GM12873 (cell line): ENCODE results near the gene DLG4.

Experiments used
- TF ChIP-seq, protein P1 (sequence below): IDR thresholded peaks from 2 replicates; pipeline ENCODE4 v1.5.1; 2012; ENCODE audit warnings: low read depth, mild to moderate bottlenecking, moderate library complexity, low read length, control low read depth; ENCODE audit not compliant: insufficient read depth; ENCODE audit errors: missing control alignments

DLG4 gene

DNA sequence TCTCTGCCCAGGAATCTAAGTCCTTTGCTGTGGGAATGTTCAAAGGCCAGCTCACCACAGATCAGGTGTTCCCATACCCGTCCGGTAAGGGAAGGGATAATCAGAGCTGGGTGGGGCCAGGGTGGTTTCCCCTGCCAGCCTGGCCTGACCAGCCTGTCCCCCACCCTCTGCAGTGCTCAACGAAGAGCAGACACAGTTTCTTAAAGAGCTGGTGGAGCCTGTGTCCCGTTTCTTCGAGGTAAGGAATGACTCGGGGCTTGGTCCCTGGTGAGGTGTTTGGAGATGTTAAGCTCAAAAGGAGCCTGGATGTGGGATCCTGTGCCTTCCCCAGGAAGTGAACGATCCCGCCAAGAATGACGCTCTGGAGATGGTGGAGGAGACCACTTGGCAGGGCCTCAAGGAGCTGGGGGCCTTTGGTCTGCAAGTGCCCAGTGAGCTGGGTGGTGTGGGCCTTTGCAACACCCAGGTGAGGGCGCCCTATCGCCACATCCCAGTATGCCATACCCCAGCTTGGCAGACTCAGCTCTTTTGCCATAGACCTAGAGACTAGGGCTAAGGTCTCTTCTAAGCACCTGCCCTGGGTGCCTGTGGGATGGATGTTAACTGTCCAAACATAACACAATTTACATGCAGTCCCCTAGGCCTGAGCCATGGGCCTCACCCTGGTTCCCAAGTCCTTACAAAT is 1.1 kb upstream of the DLG4 start:
- TF ChIP-seq, protein P1, sequence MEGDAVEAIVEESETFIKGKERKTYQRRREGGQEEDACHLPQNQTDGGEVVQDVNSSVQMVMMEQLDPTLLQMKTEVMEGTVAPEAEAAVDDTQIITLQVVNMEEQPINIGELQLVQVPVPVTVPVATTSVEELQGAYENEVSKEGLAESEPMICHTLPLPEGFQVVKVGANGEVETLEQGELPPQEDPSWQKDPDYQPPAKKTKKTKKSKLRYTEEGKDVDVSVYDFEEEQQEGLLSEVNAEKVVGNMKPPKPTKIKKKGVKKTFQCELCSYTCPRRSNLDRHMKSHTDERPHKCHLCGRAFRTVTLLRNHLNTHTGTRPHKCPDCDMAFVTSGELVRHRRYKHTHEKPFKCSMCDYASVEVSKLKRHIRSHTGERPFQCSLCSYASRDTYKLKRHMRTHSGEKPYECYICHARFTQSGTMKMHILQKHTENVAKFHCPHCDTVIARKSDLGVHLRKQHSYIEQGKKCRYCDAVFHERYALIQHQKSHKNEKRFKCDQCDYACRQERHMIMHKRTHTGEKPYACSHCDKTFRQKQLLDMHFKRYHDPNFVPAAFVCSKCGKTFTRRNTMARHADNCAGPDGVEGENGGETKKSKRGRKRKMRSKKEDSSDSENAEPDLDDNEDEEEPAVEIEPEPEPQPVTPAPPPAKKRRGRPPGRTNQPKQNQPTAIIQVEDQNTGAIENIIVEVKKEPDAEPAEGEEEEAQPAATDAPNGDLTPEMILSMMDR: peak; percentile 71

DNA sequence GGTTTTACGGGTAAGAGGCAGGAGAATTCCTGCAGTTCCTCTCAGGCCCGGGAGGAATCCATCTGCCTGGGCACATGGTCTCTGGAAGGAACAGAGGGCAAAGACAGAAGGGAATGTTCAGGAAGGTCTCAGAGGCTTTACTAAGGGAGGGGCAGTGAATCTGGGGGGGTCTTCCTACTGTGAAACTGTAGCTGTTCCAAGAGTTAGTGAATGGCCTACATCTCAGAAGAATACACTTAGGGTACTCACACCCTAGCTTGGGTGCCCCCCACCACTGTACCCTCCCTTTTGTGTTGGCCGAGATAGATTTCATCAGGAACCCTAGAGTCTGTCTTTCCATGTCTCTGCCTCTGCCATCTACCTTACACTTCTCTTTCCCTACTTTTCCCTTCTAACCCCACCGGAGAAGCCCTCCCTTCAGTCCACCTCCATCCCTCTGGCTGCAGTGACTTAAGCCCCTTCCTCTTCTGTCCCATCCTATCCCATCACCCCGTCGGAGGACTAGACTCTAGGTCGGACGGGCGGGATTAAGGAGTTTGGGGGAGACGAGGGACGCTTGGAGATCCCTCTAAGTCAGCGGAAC is 316 bp downstream of the DLG4 start:
- TF ChIP-seq, protein P1: no peak

DNA sequence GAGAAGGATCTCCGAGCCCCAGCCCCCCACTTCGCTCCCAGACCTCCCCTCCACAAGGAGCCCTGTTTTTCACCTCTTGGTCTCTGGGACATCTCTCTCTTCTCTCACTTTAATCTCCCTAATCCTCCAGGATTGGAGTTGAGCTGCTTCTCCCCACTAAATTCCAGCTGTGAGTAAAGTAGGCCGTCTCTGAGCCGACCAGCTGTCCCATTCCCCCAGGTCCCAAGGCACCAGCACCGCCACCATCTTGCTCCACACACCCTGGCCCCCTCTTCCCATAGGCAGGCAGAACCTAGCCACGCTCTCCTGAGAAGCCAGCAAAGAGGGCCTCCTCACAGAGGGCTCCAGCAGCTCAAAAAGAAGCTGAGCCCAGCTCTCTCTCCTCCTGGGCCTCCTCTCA is 878 bp downstream of the DLG4 start:
- TF ChIP-seq, protein P1: no peak

DNA sequence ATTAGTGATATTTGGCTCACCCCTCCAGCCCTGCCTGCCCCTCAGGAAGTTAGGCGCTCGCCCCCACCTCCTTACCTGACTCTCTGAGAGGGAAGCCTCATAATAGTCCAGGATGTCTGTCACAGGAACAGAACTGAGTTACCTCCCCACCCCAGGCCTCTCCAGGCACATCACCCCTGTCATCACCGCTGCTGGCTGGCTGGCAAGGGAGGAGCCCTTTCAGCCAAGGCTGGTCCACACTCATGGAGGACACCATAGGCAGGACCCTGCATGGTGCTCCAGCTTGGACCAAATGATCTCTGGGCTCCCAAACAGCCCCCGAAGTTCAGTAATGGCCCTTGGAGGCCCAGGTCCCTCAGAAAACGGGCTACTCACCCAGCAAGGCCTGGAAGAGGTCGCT is 1.5 kb downstream of the DLG4 start:
- TF ChIP-seq, protein P1: no peak

DNA sequence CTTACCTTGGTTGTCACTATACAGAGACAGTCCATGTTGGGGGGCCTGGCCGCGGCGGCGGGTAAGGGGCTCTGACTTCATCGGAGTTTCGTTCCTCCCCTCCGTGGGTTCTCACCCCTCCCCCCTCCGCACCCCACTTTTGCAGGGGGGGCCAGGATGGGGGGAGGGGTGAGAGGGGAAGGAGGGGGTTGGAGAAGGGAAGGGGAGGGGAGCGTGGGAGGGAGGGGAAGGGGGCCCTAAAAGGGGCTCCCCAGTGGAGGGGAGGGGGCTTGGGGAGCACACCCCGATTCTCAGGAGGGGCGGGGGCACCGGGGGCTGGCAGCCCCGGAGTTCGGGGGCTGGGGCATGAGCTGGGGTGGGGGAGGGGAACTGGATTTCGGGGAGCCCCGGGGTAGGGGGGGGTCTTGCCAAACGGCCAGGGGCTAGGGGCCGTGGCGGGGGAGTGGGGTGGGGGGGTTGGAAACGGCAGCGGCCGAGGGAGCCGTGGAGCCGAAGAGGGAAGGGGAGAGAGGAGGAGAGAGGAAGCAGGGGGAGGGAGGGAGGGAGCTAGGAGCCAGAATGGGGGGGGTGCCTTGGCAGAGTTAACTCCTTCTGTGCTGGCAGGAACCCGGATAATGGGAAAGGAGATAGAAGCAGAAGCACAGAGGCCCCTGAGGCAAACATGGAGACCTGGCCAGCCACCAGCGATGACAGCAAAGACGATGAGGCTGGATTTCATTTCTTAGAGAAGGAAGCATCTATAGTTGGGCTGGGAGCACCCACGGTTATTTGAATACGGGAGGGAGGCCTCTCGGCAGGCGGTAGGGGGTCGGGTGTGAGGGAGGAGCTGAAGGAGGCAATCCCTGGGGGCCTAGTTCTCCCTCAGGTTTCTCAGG is 2.3 kb downstream of the DLG4 start:
- TF ChIP-seq, protein P1: no peak

DNA sequence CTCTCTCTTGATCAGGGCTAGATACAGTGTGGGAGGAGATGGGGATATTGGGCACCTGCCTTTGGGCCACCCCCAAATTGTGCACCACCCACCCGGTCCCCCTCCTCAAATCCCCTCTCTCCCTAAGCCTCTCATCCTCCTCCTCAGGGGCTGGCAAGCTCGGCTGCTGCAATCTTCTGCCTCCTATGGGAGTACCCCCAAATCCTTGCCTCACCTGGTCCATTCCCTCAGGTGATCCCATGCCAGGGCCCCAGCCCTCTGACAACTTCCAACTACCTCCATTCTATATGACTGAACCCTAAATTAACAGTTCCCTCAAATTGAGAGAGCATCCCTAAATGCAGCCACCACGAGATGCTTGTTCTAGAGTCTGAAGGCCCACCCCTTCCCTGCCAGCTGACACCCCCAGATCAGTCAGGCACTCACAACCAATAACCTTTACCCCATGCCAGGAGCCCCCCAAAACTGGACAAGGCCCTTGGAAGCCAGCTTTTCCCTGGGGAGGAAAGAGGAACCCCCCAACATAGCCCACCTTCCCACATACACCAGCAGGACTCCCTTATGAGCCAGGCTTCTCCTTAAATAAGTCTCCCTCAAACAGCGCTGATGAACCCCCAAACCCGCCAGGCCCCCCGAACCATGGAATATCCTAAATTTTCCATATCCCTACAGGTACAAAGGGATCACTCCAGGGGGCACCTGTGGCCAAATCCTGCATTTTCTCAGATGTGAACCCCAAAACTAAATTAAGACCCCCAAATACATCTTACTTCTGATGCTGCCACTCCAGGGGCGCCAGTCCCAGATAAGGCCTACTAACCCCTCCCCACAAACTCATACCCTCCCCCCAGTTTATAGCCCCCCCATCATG is 3.2 kb downstream of the DLG4 start:
- TF ChIP-seq, protein P1: no peak
